Left ventricle myocardium inferior (tissue), 1 donor: ENCODE measurements around the gene PDE10A. TPM values are rescaled to one million over a fixed set of nuclear protein-coding genes. Genes with fewer than 3 reads are reported as not detected.

Experiments used
- DNase-seq: peaks from one replicate; pipeline ENCODE4 v3.0.0-alpha.2; 2020
- H3K27ac ChIP-seq: fragments of 200-600 bp; replicated peaks from 2 replicates; pipeline ENCODE4 v1.8.0; 2021
- H3K27me3 ChIP-seq: fragments of 200-600 bp; 2 replicates; pipeline ENCODE4 v1.8.0; 2021; ENCODE audit warnings: low read depth
- H3K36me3 ChIP-seq: fragments of 200-600 bp; 2 replicates; pipeline ENCODE4 v1.8.0; 2021
- H3K4me1 ChIP-seq: fragments of 200-600 bp; 2 replicates; pipeline ENCODE4 v1.8.0; 2021
- H3K4me3 ChIP-seq: fragments of 200-600 bp; 2 replicates; pipeline ENCODE4 v1.8.0; 2021; ENCODE audit warnings: mild to moderate bottlenecking, moderate library complexity
- H3K9me3 ChIP-seq: fragments of 200-600 bp; replicated peaks from 2 replicates; pipeline ENCODE4 v1.8.0; 2021
- intact Hi-C: fragments of 100-400 bp; cut with micrococcal nuclease; formaldehyde crosslinking; loops from one replicate; pipeline ENCODE4 v1.11.0; 2022
- total RNA-seq: library from RNA; stranded (reverse); fragmentation: NEBNext Ultra II Directional; extraction: Animal tissue kit (Norgen Biotek cat#: 25700); gene quantifications from one replicate; pipeline ENCODE4 v1.2.1, GENCODE V29; 2021
- TF ChIP-seq, protein P1 (sequence below): fragments of 200-600 bp; IDR thresholded peaks from 2 replicates; pipeline ENCODE4 v1.8.0; 2021; ENCODE audit warnings: antibody characterized with exemption, mild to moderate bottlenecking, borderline replicate concordance
- donor health status: DM: no; HTN: yes; CAD: no; lungs with severe emphysema.

PDE10A gene
- total RNA-seq, 1 donor from 2014 or later: 12.2 TPM

- H3K4me1 ChIP-seq: peaks cover 41% of the 10 kb centered on the region
- DNase-seq: no peak
Measured at GRCh38 chr6:165486183-165487137, 176.6 kb downstream of the PDE10A start.

GRCh38 chr6:165484178-165484889, 178.7 kb downstream of the PDE10A start:
- no peak for DNase-seq

More at GRCh38 chr6:165486183-165487137, 176.6 kb downstream of the PDE10A start:
- H3K9me3 ChIP-seq: peaks cover 7% of the 10 kb centered on the region
- H3K36me3 ChIP-seq: no peaks in the 10 kb centered on the region
- no peak overlapping the region for H3K4me3 ChIP-seq
- H3K27ac ChIP-seq: no peak overlapping the region
- TF ChIP-seq, protein P1, sequence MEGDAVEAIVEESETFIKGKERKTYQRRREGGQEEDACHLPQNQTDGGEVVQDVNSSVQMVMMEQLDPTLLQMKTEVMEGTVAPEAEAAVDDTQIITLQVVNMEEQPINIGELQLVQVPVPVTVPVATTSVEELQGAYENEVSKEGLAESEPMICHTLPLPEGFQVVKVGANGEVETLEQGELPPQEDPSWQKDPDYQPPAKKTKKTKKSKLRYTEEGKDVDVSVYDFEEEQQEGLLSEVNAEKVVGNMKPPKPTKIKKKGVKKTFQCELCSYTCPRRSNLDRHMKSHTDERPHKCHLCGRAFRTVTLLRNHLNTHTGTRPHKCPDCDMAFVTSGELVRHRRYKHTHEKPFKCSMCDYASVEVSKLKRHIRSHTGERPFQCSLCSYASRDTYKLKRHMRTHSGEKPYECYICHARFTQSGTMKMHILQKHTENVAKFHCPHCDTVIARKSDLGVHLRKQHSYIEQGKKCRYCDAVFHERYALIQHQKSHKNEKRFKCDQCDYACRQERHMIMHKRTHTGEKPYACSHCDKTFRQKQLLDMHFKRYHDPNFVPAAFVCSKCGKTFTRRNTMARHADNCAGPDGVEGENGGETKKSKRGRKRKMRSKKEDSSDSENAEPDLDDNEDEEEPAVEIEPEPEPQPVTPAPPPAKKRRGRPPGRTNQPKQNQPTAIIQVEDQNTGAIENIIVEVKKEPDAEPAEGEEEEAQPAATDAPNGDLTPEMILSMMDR: no peak
- intact Hi-C loops: no loop called here
- no peaks in the 10 kb centered on the region for H3K27me3 ChIP-seq

DNA sequence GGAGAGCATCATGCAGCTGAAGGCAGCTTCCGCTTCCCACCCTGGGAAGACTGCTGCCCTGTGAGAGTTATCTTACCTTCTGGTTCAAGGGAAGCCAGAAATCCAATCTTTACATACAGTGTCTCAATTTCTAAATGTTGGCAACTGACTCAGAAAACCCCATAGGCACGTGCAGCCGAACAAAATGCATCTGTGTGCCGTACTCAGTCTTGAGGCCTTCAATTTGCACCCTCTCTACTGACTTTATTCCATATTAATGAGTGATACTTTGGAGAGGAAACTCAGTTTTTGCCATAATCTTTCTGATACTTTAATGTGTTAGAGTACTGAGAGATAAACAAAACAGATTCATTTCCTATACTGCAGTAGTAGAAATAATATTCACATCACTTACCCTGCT, 181.1 kb downstream of the PDE10A start:
- no peak for DNase-seq
- Histone ChIP-seq H3K36me3 (no peaks in the 10 kb centered on the region), H3K9me3 (no peaks in the 10 kb centered on the region), H3K27me3 (no peaks in the 10 kb centered on the region), H3K27ac (no peak overlapping the region), H3K4me1 (peaks cover 21% of the 10 kb centered on the region), H3K4me3 (no peak overlapping the region)
- TF ChIP-seq, protein P1: no peak
- intact Hi-C loops: no loop called here

More at GRCh38 chr6:165484178-165484889, 178.7 kb downstream of the PDE10A start:
- intact Hi-C loops: no loop called here
- Histone ChIP-seq H3K4me1 (peaks cover 41% of the 10 kb centered on the region), H3K36me3 (no peaks in the 10 kb centered on the region), H3K27ac (no peak overlapping the region), H3K4me3 (no peak overlapping the region), H3K27me3 (no peaks in the 10 kb centered on the region), H3K9me3 (no peaks in the 10 kb centered on the region)
- TF ChIP-seq, protein P1: no peak

- no peaks in the 10 kb centered on the region for H3K9me3 ChIP-seq
- intact Hi-C loops: no loop called here
- DNase-seq: no peak
Measured at GRCh38 chr6:165480916-165481315, 182.1 kb downstream of the PDE10A start.

GRCh38 chr6:165478581-165478980, 184.5 kb downstream of the PDE10A start:
- H3K4me1 ChIP-seq: peaks cover 6% of the 10 kb centered on the region

More at GRCh38 chr6:165480916-165481315, 182.1 kb downstream of the PDE10A start:
- TF ChIP-seq, protein P1: no peak
- no peak overlapping the region for H3K4me3 ChIP-seq
- peaks cover 11% of the 10 kb centered on the region for H3K4me1 ChIP-seq
- no peak overlapping the region for H3K27ac ChIP-seq
- H3K36me3 ChIP-seq: no peaks in the 10 kb centered on the region
- no peaks in the 10 kb centered on the region for H3K27me3 ChIP-seq

More at GRCh38 chr6:165478581-165478980, 184.5 kb downstream of the PDE10A start:
- no peak overlapping the region for H3K27ac ChIP-seq
- H3K9me3 ChIP-seq: no peaks in the 10 kb centered on the region
- DNase-seq: no peak
- H3K4me3 ChIP-seq: no peak overlapping the region
- intact Hi-C loops: no loop called here
- TF ChIP-seq, protein P1: no peak
- H3K36me3 ChIP-seq: no peaks in the 10 kb centered on the region
- H3K27me3 ChIP-seq: no peaks in the 10 kb centered on the region
